ENCODE results near the gene ETV6.

- TF ChIP-seq, protein P1, sequence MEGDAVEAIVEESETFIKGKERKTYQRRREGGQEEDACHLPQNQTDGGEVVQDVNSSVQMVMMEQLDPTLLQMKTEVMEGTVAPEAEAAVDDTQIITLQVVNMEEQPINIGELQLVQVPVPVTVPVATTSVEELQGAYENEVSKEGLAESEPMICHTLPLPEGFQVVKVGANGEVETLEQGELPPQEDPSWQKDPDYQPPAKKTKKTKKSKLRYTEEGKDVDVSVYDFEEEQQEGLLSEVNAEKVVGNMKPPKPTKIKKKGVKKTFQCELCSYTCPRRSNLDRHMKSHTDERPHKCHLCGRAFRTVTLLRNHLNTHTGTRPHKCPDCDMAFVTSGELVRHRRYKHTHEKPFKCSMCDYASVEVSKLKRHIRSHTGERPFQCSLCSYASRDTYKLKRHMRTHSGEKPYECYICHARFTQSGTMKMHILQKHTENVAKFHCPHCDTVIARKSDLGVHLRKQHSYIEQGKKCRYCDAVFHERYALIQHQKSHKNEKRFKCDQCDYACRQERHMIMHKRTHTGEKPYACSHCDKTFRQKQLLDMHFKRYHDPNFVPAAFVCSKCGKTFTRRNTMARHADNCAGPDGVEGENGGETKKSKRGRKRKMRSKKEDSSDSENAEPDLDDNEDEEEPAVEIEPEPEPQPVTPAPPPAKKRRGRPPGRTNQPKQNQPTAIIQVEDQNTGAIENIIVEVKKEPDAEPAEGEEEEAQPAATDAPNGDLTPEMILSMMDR (conservative IDR thresholded peaks at IDR 0.05; ENCODE audit: low read length): no peak
- TF ChIP-seq EZH2phosphoT487 (IDR thresholded peaks at IDR 0.05; ENCODE audit: borderline replicate concordance): no peak
Measured at GRCh38 chr12:11880381-11880780, 230.9 kb downstream of the ETV6 start.
